ENCODE measurements around the gene FAIM2.

The FAIM2 gene

DNA sequence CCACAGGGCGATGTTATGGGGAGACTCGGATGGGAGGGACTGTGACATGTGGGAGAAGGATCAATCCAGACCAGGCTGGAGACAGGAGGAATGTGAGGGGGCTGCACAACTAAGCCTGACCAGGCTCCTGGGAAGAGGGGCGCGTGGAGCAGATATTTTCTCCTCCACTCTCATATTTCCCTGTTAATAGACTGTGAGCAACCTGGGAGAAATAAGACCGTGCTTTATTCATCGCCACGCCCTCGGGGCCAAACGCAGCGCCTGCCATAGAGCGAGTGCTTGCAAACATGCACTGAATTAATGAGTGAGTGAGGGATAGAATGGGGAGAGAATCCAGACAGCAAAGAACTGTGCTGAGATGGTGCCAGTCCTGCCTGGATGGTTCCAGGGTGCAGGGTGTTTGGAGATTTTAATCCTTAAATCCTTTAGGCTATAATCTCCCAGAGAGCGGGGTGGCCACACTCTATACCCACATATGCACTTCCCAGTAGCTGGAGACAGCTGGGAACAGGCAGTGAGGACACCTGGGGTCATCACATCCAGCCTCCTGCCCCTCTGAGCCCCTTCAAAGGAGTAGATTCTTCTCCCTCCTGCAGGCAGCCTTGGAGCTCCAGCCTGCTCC, 13.6 kb upstream of the FAIM2 start:
- DNase-seq = no peak

- no peak for DNase-seq
Observed at GRCh38 chr12:49916129-49916919, 12.6 kb upstream of the FAIM2 start.

GRCh38 chr12:49912345-49913255, 8.9 kb upstream of the FAIM2 start:
- DNase-seq = no peak

DNA sequence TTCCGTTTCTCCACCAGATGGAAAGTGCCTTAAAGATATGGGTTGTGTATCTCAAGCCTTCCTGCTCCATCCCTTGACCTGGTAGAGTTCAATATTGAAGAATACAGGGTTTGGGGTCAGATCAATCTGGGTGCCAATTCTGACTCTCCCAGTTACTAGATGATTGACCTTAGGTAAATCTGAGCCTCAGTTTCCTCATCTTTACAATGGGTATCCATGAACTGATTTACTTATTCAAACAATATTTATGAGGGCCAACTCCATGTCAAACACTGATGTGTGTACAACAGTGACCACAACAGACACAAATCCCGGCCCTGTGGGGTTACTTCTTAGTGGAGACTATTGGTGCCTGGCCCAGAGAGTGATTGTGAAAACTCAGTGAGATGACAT, 7.5 kb upstream of the FAIM2 start:
- no peak for DNase-seq

GRCh38 chr12:49910331-49911212, 6.9 kb upstream of the FAIM2 start:
- DNase-seq = no peak

DNA sequence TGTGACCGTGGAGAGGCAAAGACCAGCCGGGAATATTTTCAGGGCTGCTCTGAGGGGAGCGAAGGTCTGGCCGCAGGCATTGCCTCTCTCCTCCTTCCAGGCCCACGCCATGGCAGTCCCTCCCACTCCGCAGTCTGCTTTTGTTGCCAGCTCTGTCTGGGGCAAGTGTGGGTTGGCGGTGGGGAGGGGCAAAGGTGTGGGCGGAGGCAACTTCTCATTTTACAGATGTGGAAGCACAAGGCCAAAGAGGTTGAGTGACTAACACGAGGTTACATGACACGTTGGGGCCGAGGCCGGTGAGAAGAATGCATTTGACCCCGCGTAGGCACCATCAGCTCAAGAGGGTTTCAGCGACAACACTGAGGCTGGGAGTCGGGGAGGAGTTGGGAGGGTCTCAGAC, 6.1 kb upstream of the FAIM2 start:
- no peak for DNase-seq

- no peak for DNase-seq
Observed at GRCh38 chr12:49909356-49909755, 5.7 kb upstream of the FAIM2 start.

- no peak for DNase-seq
Observed at GRCh38 chr12:49907352-49907751, 3.7 kb upstream of the FAIM2 start.

DNA sequence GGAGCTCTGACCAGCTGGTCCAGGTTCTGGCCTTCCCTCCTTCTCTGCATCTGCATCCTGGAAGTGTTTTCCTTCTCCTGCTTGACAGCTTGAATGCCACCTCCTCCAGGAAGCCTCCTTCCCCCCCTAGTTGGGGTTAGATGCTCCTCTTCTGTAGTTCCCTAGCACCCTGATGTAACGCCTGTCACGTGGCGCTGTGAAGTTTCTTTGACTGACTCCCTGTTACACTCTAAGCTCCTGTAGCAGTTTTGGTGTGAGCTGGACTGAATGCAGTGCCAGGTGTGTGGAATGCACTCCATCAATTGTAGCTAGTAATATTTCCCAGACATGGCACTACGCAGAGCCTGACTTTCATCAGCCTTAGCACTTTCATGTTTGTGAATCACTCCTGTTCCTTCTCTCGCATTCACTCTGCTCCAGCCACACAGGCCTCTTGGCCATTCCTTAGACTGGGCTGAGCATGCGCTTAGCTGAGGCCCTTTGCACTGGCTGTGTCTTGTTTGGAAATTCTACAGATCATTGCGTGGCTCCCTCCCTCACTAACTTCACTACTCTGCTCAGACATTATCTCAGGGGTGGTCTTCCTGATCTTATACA, 2.1 kb upstream of the FAIM2 start:
- DNase-seq = no peak

GRCh38 chr12:49904601-49905000, 901 bp upstream of the FAIM2 start:
- no peak for DNase-seq

GRCh38 chr12:49903351-49903699, 375 bp downstream of the FAIM2 start:
- no peak for DNase-seq

GRCh38 chr12:49902399-49903350, 1.0 kb downstream of the FAIM2 start:
- DNase-seq = no peak

DNA sequence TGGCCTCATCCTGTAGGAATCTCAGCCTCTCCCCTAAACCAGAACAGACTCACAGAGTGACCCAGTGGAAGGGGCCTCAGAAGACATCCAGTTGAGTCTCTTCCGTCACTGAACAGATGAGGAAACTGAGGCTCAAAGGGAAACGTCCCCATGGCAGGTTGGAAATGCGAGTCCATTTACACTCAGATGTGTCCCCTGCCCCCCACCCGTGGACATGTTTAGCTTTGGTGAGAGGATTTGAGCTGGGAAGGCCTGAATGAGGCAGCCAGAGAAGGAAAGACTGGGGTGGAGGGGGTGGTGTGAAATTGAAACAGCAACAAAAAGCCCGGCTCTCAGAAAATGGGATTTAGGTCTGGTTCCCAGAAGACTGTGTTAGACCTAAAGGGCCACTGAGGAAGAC, 1.7 kb downstream of the FAIM2 start:
- DNase-seq = no peak

DNA sequence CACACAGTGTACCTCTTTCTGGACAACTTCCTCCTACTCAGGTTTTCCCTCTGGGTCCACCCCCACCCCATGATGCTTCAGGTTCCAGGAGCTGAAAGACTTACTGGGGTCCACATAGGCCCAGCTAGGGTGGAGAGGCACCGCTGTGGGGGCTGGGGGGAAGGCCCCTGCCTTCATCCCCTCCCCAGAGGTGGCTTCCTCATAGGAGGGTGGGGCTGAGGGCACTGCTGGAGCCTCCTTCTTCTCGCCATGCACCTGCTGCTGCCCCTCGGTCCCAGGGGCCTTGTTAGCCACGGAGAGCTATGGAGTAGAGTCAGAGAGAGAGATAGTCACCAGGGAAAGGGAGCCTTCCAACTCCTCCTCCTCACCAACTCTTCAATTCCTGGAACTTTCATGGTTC, 2.7 kb downstream of the FAIM2 start:
- DNase-seq = no peak

- no peak for DNase-seq
Observed at GRCh38 chr12:49900371-49900770, 3.3 kb downstream of the FAIM2 start.

DNA sequence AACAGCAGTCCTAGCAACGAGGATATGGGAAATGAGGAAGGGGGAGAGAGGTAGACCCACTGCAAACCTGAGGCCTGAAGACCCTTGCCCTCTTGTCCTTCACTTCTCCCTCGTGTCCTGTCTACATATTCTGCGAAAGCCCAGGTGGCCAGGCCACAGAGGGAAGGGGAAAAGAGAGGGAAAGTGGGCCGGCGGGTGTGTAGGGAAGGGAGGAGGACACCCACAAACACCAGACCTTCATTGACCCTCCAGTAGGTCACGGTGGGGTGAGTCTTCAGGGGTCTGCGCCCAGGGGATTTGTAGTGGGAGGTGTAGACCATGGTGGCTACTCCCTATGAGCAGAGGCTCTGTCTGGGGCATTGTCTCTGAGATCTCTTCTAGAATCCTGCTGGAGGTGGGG, 3.8 kb downstream of the FAIM2 start:
- no peak for DNase-seq

DNA sequence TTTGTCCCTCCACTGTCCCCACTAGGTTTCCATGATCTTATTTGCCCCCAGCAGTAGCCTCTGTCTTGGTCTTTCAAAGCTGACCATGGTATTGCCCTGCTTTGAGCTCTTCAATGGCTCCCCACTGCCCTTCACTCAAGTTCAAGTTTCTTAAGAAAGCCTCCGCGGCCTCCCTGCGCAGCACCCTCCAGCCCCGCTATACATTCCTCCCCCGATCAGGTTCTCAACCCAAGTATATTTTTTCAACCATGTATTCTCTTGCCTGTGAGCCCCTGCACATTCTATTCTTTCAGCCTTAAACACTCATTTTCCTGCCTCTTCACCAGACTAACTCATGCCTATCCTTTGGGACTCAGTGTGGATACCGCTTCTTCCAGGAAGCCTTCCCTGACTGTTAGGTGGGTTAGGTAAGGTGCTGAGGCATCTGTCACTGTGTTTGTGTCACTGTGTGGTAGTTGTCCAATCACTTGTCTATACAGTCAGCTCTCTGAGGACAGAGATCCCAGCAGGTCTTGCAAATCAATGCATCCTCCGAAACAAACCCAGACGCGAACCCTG, 4.3 kb downstream of the FAIM2 start:
- DNase-seq = no peak

- DNase-seq = no peak
Observed at GRCh38 chr12:49897276-49897675, 6.4 kb downstream of the FAIM2 start.

DNA sequence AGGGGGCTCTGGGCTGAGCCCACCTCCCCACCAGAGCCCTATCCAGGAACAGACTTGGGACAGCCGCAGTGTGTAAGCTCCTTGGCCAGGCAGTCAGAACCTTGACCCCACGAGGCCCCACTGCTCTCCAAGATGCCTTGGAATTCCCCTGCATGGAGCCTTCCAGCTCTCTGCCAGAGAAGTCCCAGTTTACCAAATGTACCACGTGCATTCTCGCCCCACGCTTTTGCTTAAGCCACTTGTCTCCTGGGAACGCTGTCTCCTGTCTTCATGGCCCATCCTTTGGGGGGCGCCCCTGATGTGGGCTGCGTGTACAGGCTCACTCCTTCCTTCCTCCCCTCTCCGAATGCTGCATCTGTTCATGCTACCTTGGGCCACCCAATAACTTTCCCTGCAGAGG, 7.9 kb downstream of the FAIM2 start:
- no peak for DNase-seq

DNA sequence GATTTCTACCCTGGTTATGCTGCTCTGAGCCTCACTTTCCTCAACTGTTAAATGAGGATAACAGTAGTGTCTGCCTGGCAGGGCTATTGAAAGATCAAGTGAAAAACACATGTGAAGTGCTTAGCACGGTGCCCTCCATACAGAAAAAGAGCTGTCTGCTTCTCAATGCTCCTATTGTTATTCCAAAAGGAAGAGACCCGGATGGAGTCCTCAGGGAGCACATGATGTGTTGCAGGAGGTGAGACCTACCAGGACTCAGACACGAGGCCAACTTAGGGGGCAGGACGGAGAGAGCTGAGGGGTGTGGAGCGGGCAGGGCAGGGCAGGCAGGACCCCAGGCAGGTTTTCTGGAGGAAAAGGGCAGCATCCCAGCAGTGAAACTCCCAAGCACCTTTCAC, 8.9 kb downstream of the FAIM2 start:
- no peak for DNase-seq
